ENCODE measurements around the gene CHP1.

DNA sequence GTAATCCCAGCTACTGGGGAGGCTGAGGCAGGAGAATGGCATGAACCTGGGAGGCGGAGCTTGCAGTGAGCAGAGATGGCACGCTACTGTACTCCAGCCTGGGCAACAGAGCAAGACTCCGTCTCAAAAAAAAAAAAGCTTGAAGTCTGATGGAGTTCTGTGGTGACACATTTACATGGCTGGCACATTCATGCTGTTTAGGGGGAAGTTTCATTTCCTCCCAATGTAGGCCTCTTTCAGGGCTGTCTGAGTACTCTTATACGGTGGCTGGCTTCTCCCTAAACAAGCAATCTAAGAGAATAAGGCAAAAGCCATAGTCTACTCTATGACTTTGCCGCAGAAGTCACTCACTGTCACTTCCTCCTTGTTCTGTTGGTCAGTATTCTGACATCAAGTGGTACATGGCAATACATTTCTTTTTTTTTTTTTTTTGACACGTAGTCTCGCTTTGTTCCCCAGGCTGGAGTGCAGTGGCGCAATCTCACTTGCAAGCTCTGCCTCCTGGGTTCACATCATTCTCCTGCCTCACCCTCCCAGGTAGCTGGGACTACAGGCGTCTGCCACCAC is 60.1 kb downstream of the CHP1 start:
- TF ChIP-seq CTCF (conservative IDR thresholded peaks at IDR 0.05; ENCODE audit: low read length) (no peak), EZH2phosphoT487 (IDR thresholded peaks at IDR 0.05; ENCODE audit: borderline replicate concordance) (no peak)
